HepG2 (cell line): ENCODE data around the gene GJD3. TPM values are rescaled to one million over a fixed set of nuclear protein-coding genes. Genes with fewer than 3 reads are reported as not detected.

Experiments used
- ARNT ChIP-seq: fragments of 450-650 bp; IDR thresholded peaks from 2 replicates; pipeline ENCODE4 v1.6.1; 2017
- BRCA1 ChIP-seq: sonication (generic); formaldehyde crosslinking; IDR thresholded peaks from 2 replicates; pipeline ENCODE4 v1.4.0; 2020; ENCODE audit warnings: missing genetic modification reagents
- IKZF4 ChIP-seq: sonication (generic); formaldehyde crosslinking; IDR thresholded peaks from 2 replicates; pipeline ENCODE4 v1.5.1; 2020; ENCODE audit warnings: borderline replicate concordance, mild to moderate bottlenecking, low read depth, missing genetic modification reagents; ENCODE audit errors: not compliant biosample characterization
- KDM5B ChIP-seq: sonication (generic); formaldehyde crosslinking; IDR thresholded peaks from 2 replicates; pipeline ENCODE4 v1.4.0; 2020; ENCODE audit warnings: missing genetic modification reagents, mild to moderate bottlenecking, borderline replicate concordance
- KLF12 ChIP-seq: sonication (generic); formaldehyde crosslinking; IDR thresholded peaks from 2 replicates; pipeline ENCODE4 v1.4.0; 2020; ENCODE audit warnings: missing genetic modification reagents, borderline replicate concordance
- MED1 ChIP-seq: sonication (generic); formaldehyde crosslinking; IDR thresholded peaks from 2 replicates; pipeline ENCODE4 v1.4.0; 2020; ENCODE audit warnings: missing genetic modification reagents
- MZF1 ChIP-seq: sonication (generic); formaldehyde crosslinking; IDR thresholded peaks from 2 replicates; pipeline ENCODE4 v1.8.1; 2023; ENCODE audit warnings: mild to moderate bottlenecking, missing genetic modification reagents, borderline replicate concordance
- NFIB ChIP-seq: sonication (generic); formaldehyde crosslinking; IDR thresholded peaks from 2 replicates; pipeline ENCODE4 v1.9.0; 2021; ENCODE audit warnings: missing genetic modification reagents, mild to moderate bottlenecking, borderline replicate concordance
- PPARG ChIP-seq: conservative IDR thresholded peaks from 2 replicates; pipeline ENCODE4 v1.6.1; 2016; ENCODE audit warnings: missing biosample characterization, missing genetic modification reagents
- RBAK ChIP-seq: sonication (generic); formaldehyde crosslinking; IDR thresholded peaks from 2 replicates; pipeline ENCODE4 v1.5.1; 2020; ENCODE audit warnings: mild to moderate bottlenecking, missing genetic modification reagents
- SKI ChIP-seq: fragments of 450-650 bp; IDR thresholded peaks from one replicate; pipeline ENCODE4 v1.6.1; 2018; ENCODE audit warnings: mild to moderate bottlenecking; ENCODE audit not compliant: partially characterized antibody
- YEATS2 ChIP-seq: sonication (generic); formaldehyde crosslinking; IDR thresholded peaks from 2 replicates; pipeline ENCODE4 v1.4.0; 2020; ENCODE audit warnings: missing genetic modification reagents, borderline replicate concordance
- YY1 ChIP-seq: IDR thresholded peaks from 2 replicates; pipeline ENCODE4 v1.6.1; 2011; ENCODE audit warnings: low read length, low read depth, moderate library complexity, mild to moderate bottlenecking; ENCODE audit not compliant: insufficient read depth, insufficient replicate concordance
- ZBTB40 ChIP-seq, 2 experiments: fragments of 450-650 bp in 1 of 2; sonication (generic) in 1 of 2; formaldehyde crosslinking in 1 of 2; IDR thresholded peaks; 2 replicates each; pipeline versions ENCODE4 v1.6.1 to v1.8.0; 2016 to 2022; ENCODE audit warnings: antibody characterized with exemption in 1 of 2, mild to moderate bottlenecking in 1 of 2, missing genetic modification reagents in 1 of 2
- ZNF33B ChIP-seq: sonication (generic); formaldehyde crosslinking; IDR thresholded peaks from 2 replicates; pipeline ENCODE4 v1.5.1; 2020; ENCODE audit warnings: mild to moderate bottlenecking, missing genetic modification reagents
- ZNF451 ChIP-seq: sonication (generic); formaldehyde crosslinking; IDR thresholded peaks from 2 replicates; pipeline ENCODE4 v1.5.0; 2020; ENCODE audit warnings: mild to moderate bottlenecking, missing genetic modification reagents
- ZNF501 ChIP-seq: sonication (generic); formaldehyde crosslinking; IDR thresholded peaks from 2 replicates; pipeline ENCODE4 v1.5.1; 2020; ENCODE audit warnings: mild to moderate bottlenecking, moderate library complexity, missing genetic modification reagents
- ZNF749 ChIP-seq: sonication (generic); formaldehyde crosslinking; IDR thresholded peaks from 2 replicates; pipeline ENCODE4 v1.8.0; 2022; ENCODE audit warnings: mild to moderate bottlenecking, missing genetic modification reagents, moderate library complexity, borderline replicate concordance
- ZNF841 ChIP-seq: sonication (generic); formaldehyde crosslinking; IDR thresholded peaks from 2 replicates; pipeline ENCODE4 v1.8.1; 2023; ENCODE audit warnings: missing genetic modification reagents, borderline replicate concordance
- ZSCAN22 ChIP-seq: sonication (generic); formaldehyde crosslinking; IDR thresholded peaks from 2 replicates; pipeline ENCODE4 v1.4.0; 2020; ENCODE audit warnings: mild to moderate bottlenecking, missing genetic modification reagents
- polyA plus RNA-seq, 8 experiments: library from polyadenylated mRNA; depleted of rRNA in 3 of 8; stranded (reverse) in 7 of 8; unstranded in 1 of 8; fragments of >200 nt; fragmentation: Illumina TruSeq in 4 of 8; extraction: Trizol in 4 of 8; gene quantifications; 2 replicates each; pipeline versions ENCODE4 v1.2.1 to v1.2.3, GENCODE V29; 2011 to 2016; ENCODE audit warnings: low read depth in 4 of 8, missing spikeins in 1 of 8, mixed read lengths in 1 of 8; ENCODE audit not compliant: insufficient read depth in 1 of 8
- total RNA-seq, 5 experiments: library from RNA; depleted of rRNA; stranded (reverse); fragments of >200 nt; fragmentation: Illumina TruSeq; extraction: Trizol; gene quantifications; 2 replicates each; pipeline ENCODE4 v1.2.3, GENCODE V29; 2016; ENCODE audit warnings: low read depth in 1 of 5

GJD3 gene
- total and polyA plus RNA-seq, 2 of the 13 experiments (the other 11 are each of a cell fraction or from before 2014, with no cell fraction given), result not detected

GRCh38 chr17:40343219-40344119 lies 21.1 kb downstream of the GJD3 start (continued):
- TF ChIP-seq ZBTB40 (IDR thresholded peaks at IDR 0.05) (no peak), ZBTB40 (CRISPR knock-in tag; IDR thresholded peaks at IDR 0.05) (0 out of 2 replicates have a peak, but pooled peaks have one; percentile 9), KLF12 (no peak), ZNF749 (CRISPR knock-in tag) (no peak), KDM5B (CRISPR knock-in tag) (0 out of 2 replicates have a peak, but pooled peaks have one; percentile 17), YY1 (no peak), NFIB (no peak), ZNF33B (CRISPR knock-in tag) (no peak), MED1 (no peak; the same call in 1 of the 2 replicates), SKI (no peak), ZNF841 (CRISPR knock-in tag) (no peak), RBAK (CRISPR knock-in tag) (no peak), PPARG (CRISPR knock-in tag) (no peak), ZSCAN22 (CRISPR knock-in tag) (no peak), YEATS2 (no peak), IKZF4 (CRISPR knock-in tag) (no peak), ZNF501 (no peak), MZF1 (CRISPR knock-in tag) (no peak), ARNT (no peak), BRCA1 (CRISPR knock-in tag) (no peak), ZNF451 (CRISPR knock-in tag) (0 out of 2 replicates have a peak, but pooled peaks have one; percentile 44)
